ENCODE data around the gene GRID2.

GRID2 gene

GRCh38 chr4:92521941-92522340 is 218.2 kb downstream of the GRID2 start:
- Histone ChIP-seq H4K8ac (ENCODE audit: low read depth, low read length) (no peak overlapping the region), H2BK12ac (ENCODE audit: low read length) (no peak overlapping the region), H3K4me3 (ENCODE audit: low read depth, low read length) (no peak overlapping the region), H3K4me1 (ENCODE audit: control insufficient read depth in 1 of 2, insufficient read depth in 2 of 2, low read length in 2 of 2) (peaks cover 0 to 4% of the 10 kb centered on the region in 2 experiments), H3K36me3 (ENCODE audit: control insufficient read depth in 1 of 2, insufficient read depth in 2 of 2, low read length in 2 of 2) (no peaks in the 10 kb centered on the region), H2AK5ac (ENCODE audit: low read length) (no peak overlapping the region), H4K91ac (ENCODE audit: low read depth, low read length) (no peak overlapping the region), H3K9ac (ENCODE audit: low read length) (no peak overlapping the region), H3K27ac (ENCODE audit: low read depth, low read length) (no peak overlapping the region), H3K4me2 (ENCODE audit: low read length) (no peak overlapping the region), H2BK120ac (ENCODE audit: insufficient read depth, low read length, poor library complexity) (no peak overlapping the region), H4K12ac (ENCODE audit: low read depth, low read length) (no peak overlapping the region), H3K23ac (ENCODE audit: low read length) (no peak overlapping the region), H3K4ac (ENCODE audit: low read depth, low read length) (no peak overlapping the region), H3K14ac (ENCODE audit: low read length) (no peak overlapping the region), H3K18ac (ENCODE audit: low read length) (no peak overlapping the region), H3K9me3 (ENCODE audit: insufficient read depth, low read depth, low read length) (no peaks in the 10 kb centered on the region), H3K79me1 (ENCODE audit: low read length) (no peaks in the 10 kb centered on the region), H2BK5ac (ENCODE audit: low read depth, low read length, poor library complexity) (no peak overlapping the region), H3K79me2 (ENCODE audit: control insufficient read depth, insufficient read depth, low read length, poor library complexity) (no peaks in the 10 kb centered on the region), H2AFZ (ENCODE audit: insufficient read depth, low read length, poor library complexity) (no peak overlapping the region), H3K27me3 (ENCODE audit: insufficient read depth, low read length) (no peaks in the 10 kb centered on the region)
- no peak for DNase-seq
- 100% methylated on average over 1 of the region's 2 CpGs for WGBS (ENCODE audit: extremely low coverage, insufficient coverage, insufficient read length)

DNA sequence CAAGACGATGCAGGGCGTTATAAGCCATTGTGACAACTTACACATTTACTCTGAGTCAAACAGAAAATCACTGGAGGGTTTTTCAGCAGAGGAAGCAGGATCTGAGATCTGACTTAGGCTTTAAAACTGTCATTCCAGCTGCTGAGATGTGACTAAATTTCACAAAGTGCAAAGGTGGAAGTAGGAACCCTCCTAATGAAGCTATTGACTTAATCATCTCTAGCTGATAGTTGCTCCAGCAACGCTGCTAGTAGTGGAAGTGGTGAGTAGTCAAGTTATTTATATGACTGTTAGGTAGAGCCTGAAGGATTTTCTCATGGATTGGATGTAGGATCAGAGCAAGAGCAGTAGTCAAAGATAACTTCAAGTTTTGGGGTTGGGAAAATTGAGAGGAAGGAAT is 218.6 kb downstream of the GRID2 start:
- no peaks in the 10 kb centered on the region for H3K9me3 ChIP-seq (ENCODE audit: insufficient read depth, low read depth, low read length)
- no peak overlapping the region for H3K14ac ChIP-seq (ENCODE audit: low read length)
- no peaks in the 10 kb centered on the region for H3K27me3 ChIP-seq (ENCODE audit: insufficient read depth, low read length)
- H4K91ac ChIP-seq (ENCODE audit: low read depth, low read length): no peak overlapping the region
- H4K12ac ChIP-seq (ENCODE audit: low read depth, low read length): no peak overlapping the region
- no peaks in the 10 kb centered on the region for H3K79me2 ChIP-seq (ENCODE audit: control insufficient read depth, insufficient read depth, low read length, poor library complexity)
- H2BK5ac ChIP-seq (ENCODE audit: low read depth, low read length, poor library complexity): no peak overlapping the region
- H2AFZ ChIP-seq (ENCODE audit: insufficient read depth, low read length, poor library complexity): no peak overlapping the region
- H3K23ac ChIP-seq (ENCODE audit: low read length): no peak overlapping the region
- no peaks in the 10 kb centered on the region for H3K36me3 ChIP-seq (ENCODE audit: control insufficient read depth in 1 of 2, insufficient read depth in 2 of 2, low read length in 2 of 2)
- H3K79me1 ChIP-seq (ENCODE audit: low read length): no peaks in the 10 kb centered on the region
- H3K4ac ChIP-seq (ENCODE audit: low read depth, low read length): no peak overlapping the region
- no peak overlapping the region for H3K18ac ChIP-seq (ENCODE audit: low read length)
- no peak overlapping the region for H2BK120ac ChIP-seq (ENCODE audit: insufficient read depth, low read length, poor library complexity)
- H3K27ac ChIP-seq (ENCODE audit: low read depth, low read length): no peak overlapping the region
- no peak overlapping the region for H2BK12ac ChIP-seq (ENCODE audit: low read length)
- no peak for DNase-seq
- H3K9ac ChIP-seq (ENCODE audit: low read length): no peak overlapping the region
- no peak overlapping the region for H3K4me3 ChIP-seq (ENCODE audit: low read depth, low read length)
- no CpG with 5 or more reads among the region's 3 CpGs for WGBS (ENCODE audit: extremely low coverage, insufficient coverage, insufficient read length)
- no peak overlapping the region for H2AK5ac ChIP-seq (ENCODE audit: low read length)
- no peak overlapping the region for H4K8ac ChIP-seq (ENCODE audit: low read depth, low read length)
- H3K4me1 ChIP-seq (ENCODE audit: control insufficient read depth in 1 of 2, insufficient read depth in 2 of 2, low read length in 2 of 2): peaks cover 0 to 4% of the 10 kb centered on the region in 2 experiments
- H3K4me2 ChIP-seq (ENCODE audit: low read length): no peak overlapping the region

GRCh38 chr4:92524131-92524530 is 220.4 kb downstream of the GRID2 start:
- Histone ChIP-seq H3K4me3 (ENCODE audit: low read depth, low read length) (no peak overlapping the region), H3K27ac (ENCODE audit: low read depth, low read length) (no peak overlapping the region), H3K18ac (ENCODE audit: low read length) (no peak overlapping the region), H4K91ac (ENCODE audit: low read depth, low read length) (no peak overlapping the region), H2AFZ (ENCODE audit: insufficient read depth, low read length, poor library complexity) (no peak overlapping the region), H3K14ac (ENCODE audit: low read length) (no peak overlapping the region), H2BK5ac (ENCODE audit: low read depth, low read length, poor library complexity) (no peak overlapping the region), H3K4me2 (ENCODE audit: low read length) (no peak overlapping the region), H4K8ac (ENCODE audit: low read depth, low read length) (no peak overlapping the region), H2BK120ac (ENCODE audit: insufficient read depth, low read length, poor library complexity) (no peak overlapping the region), H3K9ac (ENCODE audit: low read length) (no peak overlapping the region), H3K4me1 (ENCODE audit: control insufficient read depth in 1 of 2, insufficient read depth in 2 of 2, low read length in 2 of 2) (peaks cover 0 to 4% of the 10 kb centered on the region in 2 experiments), H2AK5ac (ENCODE audit: low read length) (no peak overlapping the region), H2BK12ac (ENCODE audit: low read length) (no peak overlapping the region), H3K36me3 (ENCODE audit: control insufficient read depth in 1 of 2, insufficient read depth in 2 of 2, low read length in 2 of 2) (no peaks in the 10 kb centered on the region), H3K9me3 (ENCODE audit: insufficient read depth, low read depth, low read length) (no peaks in the 10 kb centered on the region), H4K12ac (ENCODE audit: low read depth, low read length) (no peak overlapping the region), H3K23ac (ENCODE audit: low read length) (no peak overlapping the region), H3K27me3 (ENCODE audit: insufficient read depth, low read length) (no peaks in the 10 kb centered on the region), H3K4ac (ENCODE audit: low read depth, low read length) (no peak overlapping the region), H3K79me1 (ENCODE audit: low read length) (no peaks in the 10 kb centered on the region), H3K79me2 (ENCODE audit: control insufficient read depth, insufficient read depth, low read length, poor library complexity) (no peaks in the 10 kb centered on the region)
- DNase-seq: no peak

- Histone ChIP-seq H2BK12ac (ENCODE audit: low read length) (no peak overlapping the region), H3K23ac (ENCODE audit: low read length) (no peak overlapping the region), H2BK5ac (ENCODE audit: low read depth, low read length, poor library complexity) (no peak overlapping the region), H3K27me3 (ENCODE audit: insufficient read depth, low read length) (no peaks in the 10 kb centered on the region), H4K8ac (ENCODE audit: low read depth, low read length) (no peak overlapping the region), H2AK5ac (ENCODE audit: low read length) (no peak overlapping the region), H4K91ac (ENCODE audit: low read depth, low read length) (no peak overlapping the region), H3K36me3 (ENCODE audit: control insufficient read depth in 1 of 2, insufficient read depth in 2 of 2, low read length in 2 of 2) (no peaks in the 10 kb centered on the region), H3K4me1 (ENCODE audit: control insufficient read depth in 1 of 2, insufficient read depth in 2 of 2, low read length in 2 of 2) (no peaks in the 10 kb centered on the region), H3K18ac (ENCODE audit: low read length) (no peak overlapping the region), H3K79me2 (ENCODE audit: control insufficient read depth, insufficient read depth, low read length, poor library complexity) (no peaks in the 10 kb centered on the region), H3K9ac (ENCODE audit: low read length) (no peak overlapping the region), H4K12ac (ENCODE audit: low read depth, low read length) (no peak overlapping the region), H3K14ac (ENCODE audit: low read length) (no peak overlapping the region), H3K79me1 (ENCODE audit: low read length) (no peaks in the 10 kb centered on the region), H2BK120ac (ENCODE audit: insufficient read depth, low read length, poor library complexity) (no peak overlapping the region), H3K4me3 (ENCODE audit: low read depth, low read length) (no peak overlapping the region), H2AFZ (ENCODE audit: insufficient read depth, low read length, poor library complexity) (no peak overlapping the region), H3K9me3 (ENCODE audit: insufficient read depth, low read depth, low read length) (no peaks in the 10 kb centered on the region), H3K27ac (ENCODE audit: low read depth, low read length) (no peak overlapping the region), H3K4me2 (ENCODE audit: low read length) (no peak overlapping the region), H3K4ac (ENCODE audit: low read depth, low read length) (no peak overlapping the region)
- DNase-seq: no peak
- WGBS (ENCODE audit: extremely low coverage, insufficient coverage, insufficient read length): no CpG with 5 or more reads among the region's 4 CpGs
These were observed 224.8 kb downstream of the GRID2 start for GRCh38 chr4:92528541-92528940.

Measured in trophoblast cell (in vitro differentiated cells and primary cell).